ENCODE data around the gene FUT8. TPM values are rescaled to one million over a fixed set of nuclear protein-coding genes. Genes with fewer than 3 reads are reported as not detected.

The FUT8 gene
- total and polyA plus RNA-seq, 2 of the 8 experiments (the other 6 are each of a cell fraction or from before 2014, with no cell fraction given), result 10.5 to 25.1 TPM

DNA sequence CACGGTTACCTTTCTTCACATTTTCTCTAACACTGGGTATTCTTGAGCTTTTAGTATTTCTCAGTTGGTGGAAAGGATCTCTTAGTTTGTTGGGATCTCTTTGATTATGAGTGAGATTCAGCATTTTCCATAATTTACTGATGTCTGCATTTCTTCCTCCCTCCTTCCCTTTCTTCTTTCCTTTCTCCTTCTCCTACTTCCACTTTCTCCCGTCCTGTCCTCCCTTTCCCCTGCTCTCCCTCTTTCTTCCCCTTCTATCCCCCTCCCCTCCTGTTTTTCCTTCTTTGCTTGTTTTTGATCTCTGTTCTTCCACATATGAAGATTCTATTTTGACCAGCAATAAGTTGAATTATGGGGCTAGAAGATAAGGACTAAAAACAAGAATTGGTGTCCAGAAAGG is 66.9 kb downstream of the FUT8 start:
- H3K14ac ChIP-seq (ENCODE audit: insufficient read length), result no peak overlapping the region
- H3K27ac ChIP-seq (ENCODE audit: low read depth, low read length), result no peak overlapping the region
- H3K23me2 ChIP-seq (ENCODE audit: low read depth, low read length), result no peaks in the 10 kb centered on the region
- H2BK120ac ChIP-seq (replicated peaks; ENCODE audit: low read depth, low read length), result no peak overlapping the region
- peaks cover 0 to 8% (median 1%) of the 10 kb centered on the region in 4 experiments; a peak in 4 of 7 replicates for H3K4me1 ChIP-seq (replicated peaks in 1 of 4; ENCODE audit: control insufficient read depth in 3 of 4, insufficient read depth in 4 of 4, low read length in 3 of 4)
- no peak overlapping the region for H2AFZ ChIP-seq (ENCODE audit: low read length)
- no peaks in the 10 kb centered on the region; a peak in 1 of 8 replicates for H3K36me3 ChIP-seq (ENCODE audit: control insufficient read depth in 2 of 4, insufficient read depth in 4 of 4, low read length in 3 of 4)
- no peak overlapping the region for H3K4me2 ChIP-seq (ENCODE audit: insufficient read depth in 1 of 2, low read depth in 2 of 2, low read length in 2 of 2)
- H3K56ac ChIP-seq (replicated peaks; ENCODE audit: insufficient read length, low read depth, low read length), result no peak overlapping the region
- H3K27me3 ChIP-seq (replicated peaks in 1 of 4; ENCODE audit: control insufficient read depth in 3 of 4, extremely low read depth in 1 of 4, insufficient read depth in 3 of 4, low read length in 3 of 4), result no peaks in the 10 kb centered on the region
- H4K5ac ChIP-seq (ENCODE audit: insufficient read length, low read depth, low read length), result no peak overlapping the region
- H2BK20ac ChIP-seq (ENCODE audit: low read length), result no peak overlapping the region
- H2BK12ac ChIP-seq (ENCODE audit: low read depth, low read length), result no peak overlapping the region
- FAIRE-seq, result no peak
- no peak overlapping the region for H4K8ac ChIP-seq (ENCODE audit: extremely low read depth, insufficient read depth, low read length)
- no peak overlapping the region for H2AK5ac ChIP-seq (ENCODE audit: low read depth, low read length)
- no peak overlapping the region for H3K23ac ChIP-seq (ENCODE audit: insufficient read length)
- H2BK5ac ChIP-seq (ENCODE audit: low read depth, low read length), result no peak overlapping the region
- WGBS, 2 experiments (ENCODE audit: extremely low coverage in 1 of 2, insufficient coverage in 1 of 2, insufficient read length in 1 of 2, insufficient replicate concordance in 2 of 2, low coverage in 1 of 2, low lambda C conversion rate in 2 of 2, missing lambda C conversion rate in 1 of 2), result 87% methylated on average over 2 of the region's 2 CpGs; no CpG with 5 or more reads in 1 of the 2 experiments
- ChIA-PET CTCF (ENCODE audit: partially characterized antibody) (interaction anchor here (1.5 kb wide), 1 partner anchor 258 kb away, joined by 3 read pairs; no protein-coding TSS in a partner anchor), POLR2A (ENCODE audit: partially characterized antibody) (no interaction called here)
- H3K9me3 ChIP-seq (ENCODE audit: insufficient read depth in 2 of 2, low read depth in 1 of 2, low read length in 1 of 2), result no peaks in the 10 kb centered on the region
- no peaks in the 10 kb centered on the region for H3K79me2 ChIP-seq (ENCODE audit: control insufficient read depth in 1 of 2, insufficient read depth in 2 of 2, low read length in 2 of 2)
- H3K9ac ChIP-seq (replicated peaks in 1 of 4; ENCODE audit: extremely low read depth in 1 of 4, low read depth in 3 of 4, low read length in 3 of 4), result no peak overlapping the region
- H3K18ac ChIP-seq (ENCODE audit: extremely low read depth, low read length), result no peak overlapping the region
- DNase-seq (ENCODE audit: low read depth in 1 of 2, low spot score in 2 of 2), result no peak
- no peaks in the 10 kb centered on the region for H3K79me1 ChIP-seq (ENCODE audit: low read depth, low read length)
- H4K20me1 ChIP-seq (replicated peaks in 1 of 2; ENCODE audit: control insufficient read depth in 1 of 2, insufficient read depth in 2 of 2, low read length in 2 of 2), result no peaks in the 10 kb centered on the region
- H3K4ac ChIP-seq (replicated peaks; ENCODE audit: insufficient read length, low read depth, low read length), result no peak overlapping the region
- H3K4me3 ChIP-seq (ENCODE audit: extremely low read depth in 1 of 4, insufficient read depth in 2 of 4, low read depth in 3 of 4, low read length in 4 of 4), result no peak overlapping the region
- H4K91ac ChIP-seq (replicated peaks; ENCODE audit: insufficient read length, low read length), result no peak overlapping the region
- TF ChIP-seq CTBP2 (IDR thresholded peaks at IDR 0.05; ENCODE audit: borderline replicate concordance, insufficient read depth, insufficient read length, low read length), result no peak
- no peak for TF ChIP-seq BRCA1 (IDR thresholded peaks at IDR 0.05; ENCODE audit: low read depth, low read length)
- TF ChIP-seq ATF2 (IDR thresholded peaks at IDR 0.05; ENCODE audit: low read length), result no peak
- no peak overlapping the region for H2BK15ac ChIP-seq (ENCODE audit: low read length)

Data from H1 (cell line).